SK-N-SH treated with all-trans-retinoic acid at 6 μM for 48 hours (cell line): ENCODE measurements around the gene TAF13.

ENCODE experiments used
- ATAC-seq: fragments of 200-7000 bp; cut with Tn5 transposase; 3 replicates; pipeline ENCODE4 v1.9.1; 2020; ENCODE audit warnings: mild to moderate bottlenecking, moderate library complexity
- ARNTL ChIP-seq: fragments of 450-650 bp; formaldehyde crosslinking; IDR thresholded peaks from 2 replicates; pipeline ENCODE4 v1.5.0; 2020; ENCODE audit warnings: low read depth, mild to moderate bottlenecking, moderate library complexity, borderline replicate concordance
- BACH2 ChIP-seq: fragments of 250-450 bp; sonication (Bioruptor Pico); IDR thresholded peaks from 2 replicates; pipeline ENCODE4 v1.9.0; 2021; ENCODE audit warnings: mild to moderate bottlenecking, borderline replicate concordance
- CREB5 ChIP-seq: fragments of 250-450 bp; sonication (Bioruptor Pico); IDR thresholded peaks from 2 replicates; pipeline ENCODE4 v1.5.1; 2020; ENCODE audit warnings: low read depth, mild to moderate bottlenecking, moderate library complexity
- CSRNP3 ChIP-seq: fragments of 250-450 bp; sonication (Bioruptor Pico); IDR thresholded peaks from 2 replicates; pipeline ENCODE4 v1.5.1; 2021; ENCODE audit warnings: mild to moderate bottlenecking, moderate library complexity
- ESRRG ChIP-seq: fragments of 250-450 bp; sonication (Bioruptor Pico); IDR thresholded peaks from 2 replicates; pipeline ENCODE4 v1.6.1; 2021; ENCODE audit warnings: mild to moderate bottlenecking
- GLIS3 ChIP-seq: fragments of 250-450 bp; sonication (Bioruptor Pico); IDR thresholded peaks from 2 replicates; pipeline ENCODE4 v1.5.0; 2020; ENCODE audit warnings: mild to moderate bottlenecking, moderate library complexity
- ISL1 ChIP-seq: fragments of 250-450 bp; sonication (Bioruptor Pico); IDR thresholded peaks from 2 replicates; pipeline ENCODE4 v2.1.2; 2022; ENCODE audit warnings: mild to moderate bottlenecking, moderate library complexity
- OSR1 ChIP-seq: fragments of 250-450 bp; sonication (Bioruptor Pico); IDR thresholded peaks from 2 replicates; pipeline ENCODE4 v1.8.0; 2022; ENCODE audit warnings: moderate library complexity, mild to moderate bottlenecking, inconsistent platforms
- PATZ1 ChIP-seq: fragments of 250-450 bp; sonication (Bioruptor Pico); IDR thresholded peaks from 2 replicates; pipeline ENCODE4 v1.8.0; 2020; ENCODE audit warnings: mild to moderate bottlenecking, moderate library complexity, borderline replicate concordance
- POU6F1 ChIP-seq: fragments of 250-450 bp; sonication (Bioruptor Pico); IDR thresholded peaks from 2 replicates; pipeline ENCODE4 v1.8.0; 2021; ENCODE audit warnings: low read depth, mild to moderate bottlenecking, moderate library complexity, borderline replicate concordance
- RARB ChIP-seq: fragments of 250-450 bp; sonication (Bioruptor Pico); IDR thresholded peaks from 2 replicates; pipeline ENCODE4 v1.8.0; 2021; ENCODE audit warnings: mild to moderate bottlenecking, moderate library complexity
- TCF4 ChIP-seq: fragments of 250-450 bp; sonication (Bioruptor Pico); IDR thresholded peaks from 2 replicates; pipeline ENCODE4 v1.8.0; 2021; ENCODE audit warnings: mild to moderate bottlenecking, moderate library complexity, borderline replicate concordance
- TSHZ2 ChIP-seq: fragments of 250-450 bp; sonication (Bioruptor Pico); IDR thresholded peaks from 2 replicates; pipeline ENCODE4 v1.5.0; 2020; ENCODE audit warnings: mild to moderate bottlenecking, moderate library complexity
- ZC3H10 ChIP-seq: fragments of 250-450 bp; sonication (Bioruptor Pico); IDR thresholded peaks from 2 replicates; pipeline ENCODE4 v1.5.1; 2021; ENCODE audit warnings: mild to moderate bottlenecking, moderate library complexity
- ZFP3 ChIP-seq: fragments of 250-450 bp; sonication (Bioruptor Pico); IDR thresholded peaks from 2 replicates; pipeline ENCODE4 v1.5.0; 2020; ENCODE audit warnings: mild to moderate bottlenecking, moderate library complexity
- ZFP30 ChIP-seq: fragments of 450-650 bp; formaldehyde crosslinking; IDR thresholded peaks from 2 replicates; pipeline ENCODE4 v1.5.0; 2022; ENCODE audit warnings: mild to moderate bottlenecking, moderate library complexity
- ZNF565 ChIP-seq: fragments of 450-650 bp; formaldehyde crosslinking; conservative IDR thresholded peaks from 2 replicates; pipeline ENCODE4 v1.5.0; 2020; ENCODE audit warnings: low read depth, mild to moderate bottlenecking, moderate library complexity
- ZNF70 ChIP-seq: fragments of 450-650 bp; formaldehyde crosslinking; IDR thresholded peaks from 2 replicates; pipeline ENCODE4 v1.5.0; 2020; ENCODE audit warnings: mild to moderate bottlenecking, moderate library complexity
- ZNF8 ChIP-seq: fragments of 450-650 bp; formaldehyde crosslinking; IDR thresholded peaks from 2 replicates; pipeline ENCODE4 v1.5.0; 2020; ENCODE audit warnings: mild to moderate bottlenecking, moderate library complexity

The TAF13 gene

GRCh38 chr1:109095631-109096030 is 19.8 kb upstream of the TAF13 start:
- no peak for ATAC-seq
- no peak for TF ChIP-seq ARNTL
- TF ChIP-seq CSRNP3 (CRISPR knock-in tag) = no peak
- no peak for TF ChIP-seq BACH2 (CRISPR knock-in tag)
- no peak for TF ChIP-seq ESRRG
- no peak for TF ChIP-seq ZFP30 (CRISPR knock-in tag)
- TF ChIP-seq PATZ1 (CRISPR knock-in tag) = no peak
- no peak for TF ChIP-seq TCF4 (CRISPR knock-in tag)
- TF ChIP-seq RARB (CRISPR knock-in tag) = no peak
- no peak for TF ChIP-seq ISL1 (CRISPR knock-in tag)
- no peak for TF ChIP-seq CREB5 (CRISPR knock-in tag)
- TF ChIP-seq TSHZ2 = no peak
- TF ChIP-seq ZNF70 (CRISPR knock-in tag) = no peak
- no peak for TF ChIP-seq GLIS3 (CRISPR knock-in tag)
- TF ChIP-seq OSR1 (CRISPR knock-in tag) = no peak

GRCh38 chr1:109094871-109095270 is 19.1 kb upstream of the TAF13 start:
- ATAC-seq = no peak
- no peak for TF ChIP-seq ZC3H10 (CRISPR knock-in tag)
- TF ChIP-seq, all 23 proteins: peak for 0

- TF ChIP-seq ZNF8 (CRISPR knock-in tag) (no peak), ZNF565 (CRISPR knock-in tag) (no peak), TCF4 (CRISPR knock-in tag) (no peak), ZFP30 (CRISPR knock-in tag) (no peak), POU6F1 (CRISPR knock-in tag) (no peak), ZFP3 (CRISPR knock-in tag) (no peak), OSR1 (CRISPR knock-in tag) (no peak), CREB5 (CRISPR knock-in tag) (no peak), TSHZ2 (no peak)
- no peak for ATAC-seq
These were observed 18.6 kb upstream of the TAF13 start for GRCh38 chr1:109094377-109094803.
